MM.1S (cell line): ENCODE data around the gene PARP16.

Experiments used
- DNase-seq: peaks from one replicate; pipeline ENCODE4 v3.0.0-alpha.2; 2015
- H2AFZ ChIP-seq: fragments of 300-600 bp; sonication (generic); 2 replicates; pipeline ENCODE4 v1.6.0; 2016; ENCODE audit warnings: antibody characterized with exemption, low read length
- H3F3A ChIP-seq: fragments of 300-600 bp; sonication (generic); 2 replicates; pipeline ENCODE4 v1.6.1; 2016; ENCODE audit warnings: mild to moderate bottlenecking, antibody characterized with exemption, low read length, moderate library complexity, mixed read lengths; ENCODE audit not compliant: insufficient read depth
- H3K27ac ChIP-seq: fragments of 300-600 bp; sonication (generic); 2 replicates; pipeline ENCODE4 v1.5.1; 2016; ENCODE audit warnings: mild to moderate bottlenecking, low read length
- H3K27me3 ChIP-seq: fragments of 300-600 bp; sonication (generic); replicated peaks from 2 replicates; pipeline ENCODE4 v1.6.0; 2016; ENCODE audit warnings: low read length; ENCODE audit not compliant: insufficient read depth
- H3K36me3 ChIP-seq: fragments of 300-600 bp; sonication (generic); replicated peaks from 2 replicates; pipeline ENCODE4 v1.6.1; 2016; ENCODE audit warnings: mild to moderate bottlenecking, low read length, mixed read lengths; ENCODE audit not compliant: insufficient read depth
- H3K4me1 ChIP-seq: fragments of 300-600 bp; sonication (generic); 2 replicates; pipeline ENCODE4 v1.6.1; 2016; ENCODE audit warnings: low read length, mixed read lengths
- H3K4me2 ChIP-seq: fragments of 300-600 bp; sonication (generic); 2 replicates; pipeline ENCODE4 v1.6.0; 2016; ENCODE audit warnings: low read depth, low read length
- H3K4me3 ChIP-seq: fragments of 300-600 bp; sonication (generic); 2 replicates; pipeline ENCODE4 v1.5.1; 2016; ENCODE audit warnings: low read length, mixed read lengths
- H3K79me2 ChIP-seq: fragments of 300-600 bp; sonication (generic); 2 replicates; pipeline ENCODE4 v1.6.1; 2016; ENCODE audit warnings: mixed run types, low read length, mixed read lengths
- H3K9ac ChIP-seq: fragments of 300-600 bp; sonication (generic); 2 replicates; pipeline ENCODE4 v1.6.1; 2016; ENCODE audit warnings: low read length, mixed read lengths
- H3K9me2 ChIP-seq: fragments of 300-600 bp; sonication (generic); replicated peaks from 2 replicates; pipeline ENCODE4 v1.6.1; 2016; ENCODE audit warnings: mild to moderate bottlenecking, low read length, mixed read lengths; ENCODE audit not compliant: insufficient read depth
- H3K9me3 ChIP-seq: fragments of 300-600 bp; sonication (generic); replicated peaks from 2 replicates; pipeline ENCODE4 v1.6.1; 2016; ENCODE audit warnings: mild to moderate bottlenecking, low read length, mixed read lengths; ENCODE audit not compliant: insufficient read depth
- H4K20me1 ChIP-seq: fragments of 300-600 bp; sonication (generic); 2 replicates; pipeline ENCODE4 v1.6.1; 2016; ENCODE audit warnings: mild to moderate bottlenecking, low read length, moderate library complexity, mixed read lengths; ENCODE audit not compliant: insufficient read depth
- CTCF ChIP-seq: fragments of 300-600 bp; sonication (generic); IDR thresholded peaks from 2 replicates; pipeline ENCODE4 v1.5.1; 2016; ENCODE audit warnings: antibody characterized with exemption, low read length, mixed read lengths
- EZH2 ChIP-seq: fragments of 300-600 bp; sonication (generic); optimal IDR thresholded peaks from 2 replicates; pipeline ENCODE3; 2017; ENCODE audit warnings: low read depth, mild to moderate bottlenecking, antibody characterized with exemption, low read length, mixed read lengths
- EZH2phosphoT487 ChIP-seq: fragments of 300-600 bp; sonication (generic); IDR thresholded peaks from 2 replicates; pipeline ENCODE4 v1.6.1; 2018; ENCODE audit warnings: antibody characterized with exemption, low read length

Gene PARP16

GRCh38 chr15:65268411-65268810 lies 18.3 kb downstream of the PARP16 start:
- no peaks in the 10 kb centered on the region for H3F3A ChIP-seq
- no peak overlapping the region for H3K4me3 ChIP-seq
- H3K27ac ChIP-seq: no peak overlapping the region
- no peak overlapping the region for H3K9ac ChIP-seq
- H3K27me3 ChIP-seq: no peaks in the 10 kb centered on the region
- no peaks in the 10 kb centered on the region for H3K4me1 ChIP-seq
- no peak for DNase-seq
- H3K9me3 ChIP-seq: no peaks in the 10 kb centered on the region
- H4K20me1 ChIP-seq: no peaks in the 10 kb centered on the region
- no peak overlapping the region for H2AFZ ChIP-seq
- H3K9me2 ChIP-seq: no peaks in the 10 kb centered on the region
- TF ChIP-seq EZH2 (no peak), CTCF (no peak), EZH2phosphoT487 (no peak)
- H3K79me2 ChIP-seq: no peaks in the 10 kb centered on the region
- no peak overlapping the region for H3K4me2 ChIP-seq
- no peaks in the 10 kb centered on the region for H3K36me3 ChIP-seq

- DNase-seq: no peak
- Histone ChIP-seq H3K27me3 (no peaks in the 10 kb centered on the region), H3K27ac (no peak overlapping the region), H3K9ac (no peak overlapping the region), H3K4me3 (no peak overlapping the region), H4K20me1 (no peaks in the 10 kb centered on the region), H3F3A (no peaks in the 10 kb centered on the region), H3K9me2 (no peaks in the 10 kb centered on the region), H3K4me2 (no peak overlapping the region), H3K4me1 (no peaks in the 10 kb centered on the region), H3K79me2 (no peaks in the 10 kb centered on the region), H2AFZ (no peak overlapping the region), H3K9me3 (no peaks in the 10 kb centered on the region), H3K36me3 (no peaks in the 10 kb centered on the region)
- TF ChIP-seq EZH2phosphoT487 (no peak), CTCF (no peak), EZH2 (no peak)
These were observed 20.2 kb downstream of the PARP16 start for GRCh38 chr15:65266469-65266868.

GRCh38 chr15:65264863-65265430 lies 21.7 kb downstream of the PARP16 start:
- TF ChIP-seq EZH2: no peak
- no peak for TF ChIP-seq EZH2phosphoT487
- TF ChIP-seq CTCF: no peak
- H3K36me3 ChIP-seq: no peaks in the 10 kb centered on the region
- no peaks in the 10 kb centered on the region for H3K4me1 ChIP-seq
- no peaks in the 10 kb centered on the region for H3F3A ChIP-seq
- H3K9me3 ChIP-seq: no peaks in the 10 kb centered on the region
- no peak overlapping the region for H3K9ac ChIP-seq
- no peak overlapping the region for H3K4me2 ChIP-seq
- H3K4me3 ChIP-seq: no peak overlapping the region
- no peaks in the 10 kb centered on the region for H4K20me1 ChIP-seq
- no peak overlapping the region for H2AFZ ChIP-seq
- DNase-seq: no peak
- no peaks in the 10 kb centered on the region for H3K79me2 ChIP-seq
- no peak overlapping the region for H3K27ac ChIP-seq
- no peaks in the 10 kb centered on the region for H3K9me2 ChIP-seq
- H3K27me3 ChIP-seq: no peaks in the 10 kb centered on the region
